GM12865 (cell line): ENCODE results near the gene NAA60.

Source experiments
- DNase-seq: peaks from one replicate; pipeline ENCODE4 v3.0.0; 2010; ENCODE audit warnings: low read depth
- H3K4me3 ChIP-seq: 2 replicates; pipeline ENCODE4 v1.5.1; 2011; ENCODE audit warnings: mild to moderate bottlenecking, low read depth, low read length, control low read depth
- CTCF ChIP-seq: IDR thresholded peaks from 2 replicates; pipeline ENCODE4 v1.5.1; 2011; ENCODE audit warnings: low read length, control low read depth, low read depth, inconsistent platforms; ENCODE audit not compliant: insufficient read depth; ENCODE audit errors: missing control alignments

The NAA60 gene

GRCh38 chr16:3457434-3458252, 14.2 kb downstream of the NAA60 start:
- DNase-seq, result peak; percentile 96
- H3K4me3 ChIP-seq, result peak overlapping the region; percentile 74
- TF ChIP-seq CTCF, result peak; percentile 58

- TF ChIP-seq CTCF, result no peak
- peak; percentile 41 for DNase-seq
- peak overlapping the region; percentile 74 for H3K4me3 ChIP-seq
These were observed 14.9 kb downstream of the NAA60 start for GRCh38 chr16:3458278-3458851.

DNA sequence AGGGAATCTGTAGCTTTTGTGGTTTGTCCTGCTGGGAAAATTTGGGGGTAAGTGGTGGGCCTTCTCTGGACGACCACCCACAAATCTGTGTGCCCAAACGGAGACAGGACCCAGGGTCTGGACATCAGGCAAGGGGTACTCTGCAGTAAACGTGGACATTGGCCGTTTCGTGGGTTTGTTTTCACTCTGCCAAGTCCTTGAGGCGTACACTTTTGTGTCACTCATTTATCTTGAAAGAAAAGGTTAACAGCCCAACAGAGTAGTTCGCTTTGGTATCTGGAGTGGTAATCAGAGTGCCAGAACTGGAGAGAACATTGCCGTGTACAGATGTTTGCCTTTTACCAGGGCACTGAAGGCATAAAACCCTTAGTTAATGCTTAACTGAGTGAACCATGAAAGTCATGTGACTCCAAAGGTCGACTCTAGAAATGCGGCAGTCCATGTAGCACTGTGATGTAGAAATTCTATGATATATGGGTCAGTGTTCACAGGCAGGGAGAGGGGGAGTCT, 15.4 kb downstream of the NAA60 start:
- no peak for TF ChIP-seq CTCF
- DNase-seq, result peak; percentile 24

DNA sequence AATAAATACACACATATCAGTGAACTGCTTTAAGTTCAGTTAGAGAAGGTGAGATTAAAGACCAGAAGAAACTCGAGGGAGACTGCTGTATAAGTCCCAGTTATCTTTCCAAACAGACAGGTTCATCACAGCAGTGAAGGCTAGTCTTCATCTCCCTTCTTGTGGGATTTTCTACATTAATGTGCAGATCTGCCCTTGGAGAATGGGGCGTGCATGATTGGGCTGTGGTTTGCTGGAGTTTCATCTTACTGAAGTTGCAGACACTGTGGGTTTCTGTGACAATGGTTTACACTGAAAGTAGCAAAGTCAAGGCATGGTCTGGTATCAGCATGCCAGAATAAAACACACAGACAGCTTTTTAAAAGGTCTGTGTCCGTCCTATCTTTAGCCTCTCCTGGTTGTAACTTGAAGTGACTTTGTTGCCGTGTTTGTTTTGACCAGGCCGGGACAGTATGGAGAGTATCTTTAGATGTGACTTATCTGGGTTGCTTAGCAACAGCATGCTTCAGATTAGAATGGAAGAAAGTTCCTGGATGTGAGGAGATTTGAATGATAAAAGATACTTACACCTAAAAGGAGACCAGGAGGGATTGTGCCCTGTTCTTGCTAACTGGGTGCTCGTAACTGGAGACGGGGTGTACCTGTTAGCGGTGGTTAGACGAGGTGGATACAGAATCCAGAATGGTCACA, 16.1 kb downstream of the NAA60 start:
- peak overlapping the region; percentile 74 for H3K4me3 ChIP-seq
- peak; percentile 49 for DNase-seq
- TF ChIP-seq CTCF, result no peak

More for the DNA sequence above, 15.4 kb downstream of the NAA60 start:
- peak overlapping the region; percentile 74 for H3K4me3 ChIP-seq

GRCh38 chr16:3460121-3460520, 16.6 kb downstream of the NAA60 start:
- DNase-seq, result no peak
- no peak for TF ChIP-seq CTCF
- H3K4me3 ChIP-seq, result no peak overlapping the region

DNA sequence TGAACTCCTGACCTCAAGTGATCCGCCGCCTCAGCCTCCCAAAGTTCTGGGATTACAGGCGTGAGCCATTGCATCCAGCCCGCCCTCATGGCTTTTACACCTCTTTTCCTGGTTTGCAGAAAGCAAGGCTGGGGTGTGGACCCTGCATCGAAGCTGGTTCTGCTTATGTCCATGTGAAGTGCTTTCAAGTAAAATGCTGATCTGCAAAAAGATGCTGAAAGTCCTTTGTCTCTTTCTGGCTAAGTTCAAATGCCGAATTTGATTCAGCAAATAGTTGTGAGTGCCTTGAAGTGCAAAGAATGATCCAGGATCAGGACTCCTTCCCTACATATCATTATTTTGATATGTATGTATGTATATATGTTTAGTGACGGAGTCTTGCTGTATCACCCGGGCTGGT, 17.1 kb downstream of the NAA60 start:
- H3K4me3 ChIP-seq, result no peak overlapping the region
- DNase-seq, result no peak
- TF ChIP-seq CTCF, result no peak
